K562 (cell line): ENCODE results near the gene HLA-DOA. TPM values are rescaled to one million over a fixed set of nuclear protein-coding genes. Genes with fewer than 3 reads are reported as not detected.

Source experiments
- ATAC-seq: fragments of 200-7000 bp; cut with Tn5 transposase; 3 replicates; pipeline ENCODE4 v1.9.1; 2020; ENCODE audit warnings: moderate library complexity
- BruUV-seq: library from RNA; stranded (reverse); fragments of 400-500 nt; replicated peaks from 2 replicates; lab custom pipeline; 2021; lab: Mats Ljungman, UMichigan
- CTCF ChIA-PET: fragments of 300-600 bp; formaldehyde crosslinking; extraction: SDS; loops from one replicate; lab custom pipeline; 2021; ENCODE audit warnings: low intra/inter-chr PET ratio; lab: Yijun Ruan, JAX
- POLR2A ChIA-PET: fragments of 300-600, 350-650 bp; sonication (Branson Sonifier 250); formaldehyde crosslinking; extraction: SDS; loops from one replicate; lab custom pipeline; 2021; ENCODE audit warnings: antibody characterized with exemption, inconsistent platforms; lab: Yijun Ruan, JAX
- DNase-seq, 4 experiments: peaks; one replicate each; pipeline versions ENCODE4 v3.0.0 to v3.0.0-alpha.2; 2011 to 2018; ENCODE audit warnings: low spot score in 3 of 4, mixed read lengths in 3 of 4; ENCODE audit errors: extremely low read depth in 1 of 4
- FAIRE-seq: peaks from 2 replicates; lab custom pipeline; 2011; peaks lifted over from hg19 to GRCh38; lab: Jason Lieb, UNC
- H2AFZ ChIP-seq: 2 replicates; pipeline ENCODE4 v1.6.0; 2011; ENCODE audit warnings: low read depth, low read length, control low read depth, inconsistent platforms
- H3K27ac ChIP-seq: fragments of 200-600 bp; 3 replicates; pipeline ENCODE4 v1.8.0; 2011; ENCODE audit warnings: low read depth, mild to moderate bottlenecking, control low read depth, inconsistent platforms, low read length, moderate library complexity, mixed read lengths; ENCODE audit errors: extremely low read depth
- H3K27me3 ChIP-seq, 2 experiments: fragments of 300-600 bp in 1 of 2; 2 replicates in 1 of 2; 3 replicates in 1 of 2; pipeline versions ENCODE4 v1.6.0 to v1.8.0; 2011; ENCODE audit warnings: inconsistent platforms in 2 of 2, low read length in 2 of 2, mild to moderate bottlenecking in 1 of 2, mixed read lengths in 1 of 2, moderate library complexity in 1 of 2; ENCODE audit not compliant: control insufficient read depth in 2 of 2, insufficient read depth in 2 of 2
- H3K36me3 ChIP-seq: fragments of 300-600 bp; 3 replicates; pipeline ENCODE4 v1.8.0; 2011; ENCODE audit warnings: mild to moderate bottlenecking, low read length, inconsistent platforms; ENCODE audit not compliant: control insufficient read depth, insufficient read depth
- H3K4me1 ChIP-seq, 2 experiments: fragments of 200-600 bp in 1 of 2; replicated peaks in 1 of 2; 2 replicates in 1 of 2; 3 replicates in 1 of 2; pipeline versions ENCODE4 v1.5.1 to v1.8.0; 2011; ENCODE audit warnings: inconsistent platforms in 2 of 2, low read length in 2 of 2, mild to moderate bottlenecking in 1 of 2, mixed read lengths in 1 of 2, moderate library complexity in 1 of 2; ENCODE audit not compliant: control insufficient read depth in 2 of 2, insufficient read depth in 2 of 2
- H3K4me2 ChIP-seq: 2 replicates; pipeline ENCODE4 v1.6.1; 2011; ENCODE audit warnings: low read length, control low read depth, inconsistent platforms, mixed read lengths; ENCODE audit not compliant: insufficient read depth
- H3K4me3 ChIP-seq: fragments of 200-600 bp; sonication (generic), shearing (Covaris generic); 2 replicates; pipeline ENCODE4 v1.5.1; 2016; ENCODE audit warnings: control low read depth, inconsistent platforms
- H3K79me2 ChIP-seq: fragments of 200-600 bp; 3 replicates; pipeline ENCODE4 v1.8.0; 2011; ENCODE audit warnings: low read length, inconsistent platforms; ENCODE audit not compliant: control insufficient read depth, insufficient read depth
- H3K9ac ChIP-seq, 2 experiments: 2 replicates each; pipeline versions ENCODE4 v1.6.0 to v1.6.1; 2011; ENCODE audit warnings: low read depth in 2 of 2, low read length in 2 of 2, control low read depth in 1 of 2, inconsistent platforms in 1 of 2, mild to moderate bottlenecking in 1 of 2, mixed read lengths in 1 of 2; ENCODE audit not compliant: insufficient read depth in 1 of 2
- H3K9me1 ChIP-seq: one replicate; pipeline ENCODE4 v1.6.0; 2011; ENCODE audit warnings: inconsistent platforms, mild to moderate bottlenecking, low read length, moderate library complexity; ENCODE audit not compliant: control insufficient read depth, insufficient read depth
- H3K9me3 ChIP-seq: replicated peaks from 2 replicates; pipeline ENCODE4 v1.5.1; 2011; ENCODE audit warnings: low read depth, low read length, inconsistent platforms; ENCODE audit not compliant: control insufficient read depth, insufficient read depth
- H4K20me1 ChIP-seq: replicated peaks from 2 replicates; pipeline ENCODE4 v1.6.1; 2011; ENCODE audit warnings: low read length, inconsistent platforms, mixed read lengths; ENCODE audit not compliant: control insufficient read depth, insufficient read depth
- BRD9 ChIP-seq: fragments of 450-650 bp; IDR thresholded peaks from 2 replicates; pipeline ENCODE4 v1.6.1; 2018; ENCODE audit warnings: low read depth; ENCODE audit not compliant: partially characterized antibody
- RBFOX2 ChIP-seq: fragments of 200-400 bp; formaldehyde crosslinking; IDR thresholded peaks from 2 replicates; pipeline ENCODE4 v1.6.1; 2017; ENCODE audit warnings: low read depth, mild to moderate bottlenecking, low read length, moderate library complexity
- RBM34 ChIP-seq: fragments of 200-400 bp; formaldehyde crosslinking; IDR thresholded peaks from 2 replicates; pipeline ENCODE4 v1.6.1; 2018; ENCODE audit warnings: low read length, borderline replicate concordance; ENCODE audit not compliant: insufficient read depth
- TBP ChIP-seq: optimal IDR thresholded peaks from 2 replicates; pipeline ENCODE3; 2011; ENCODE audit warnings: low read depth, low read length, improper control_type of control experiment
- U2AF1 ChIP-seq: fragments of 200-400 bp; formaldehyde crosslinking; optimal IDR thresholded peaks from 2 replicates; pipeline ENCODE3; 2017; ENCODE audit warnings: mild to moderate bottlenecking, low read depth, low read length, moderate library complexity
- ZNF780A ChIP-seq: fragments of 250-450 bp; sonication (Bioruptor Pico); IDR thresholded peaks from 2 replicates; pipeline ENCODE4 v1.5.0; 2021; ENCODE audit warnings: mild to moderate bottlenecking
- WGBS: fragments of 100-300 bp; shearing (Covaris generic); methylation state at CpG from one replicate; pipeline ENCODE4 v1.1.6; 2016; ENCODE audit warnings: low coverage, mixed read lengths; ENCODE audit not compliant: insufficient coverage; ENCODE audit errors: missing lambda C conversion rate; 5-methylcytosine and 5-hydroxymethylcytosine counted together
- in situ Hi-C: fragments of 300-500 bp; cut with MboI; formaldehyde crosslinking; loops from 4 replicates; pipeline ENCODE4 v1.15.0; 2018; ENCODE audit warnings: inconsistent platforms, mixed read lengths
- intact Hi-C: fragments of 100-400 bp; cut with micrococcal nuclease; formaldehyde crosslinking; loops from 2 replicates; pipeline ENCODE4 v1.14.2; 2022
- polyA plus RNA-seq, 8 experiments: library from polyadenylated mRNA; depleted of rRNA in 4 of 8; stranded (reverse) in 5 of 8; unstranded in 3 of 8; fragments of >200 nt; fragmentation: Nextera tagmentation in 2 of 8; fragmentation: Illumina TruSeq in 1 of 8; extraction: Ambion mirVana in 2 of 8; extraction: Trizol in 1 of 8; gene quantifications; 2 replicates each; pipeline versions ENCODE4 v1.2.1 to v1.2.3, GENCODE V29; 2011 to 2014; ENCODE audit warnings: inconsistent platforms in 1 of 8, missing spikeins in 1 of 8
- total RNA-seq, 7 experiments: library from RNA; depleted of rRNA in 6 of 7; stranded (reverse); fragments of >200 nt in 6 of 7; fragmentation: Illumina TruSeq in 2 of 7; extraction: Trizol in 2 of 7; gene quantifications; 2 replicates each; pipeline versions ENCODE4 v1.2.1 to v1.2.3, GENCODE V29; 2011 to 2021; ENCODE audit warnings: low replicate concordance in 1 of 7
- TF ChIP-seq, protein P1 (sequence below), 2 experiments: fragments of 450-650 bp; formaldehyde crosslinking in 1 of 2; IDR thresholded peaks; 2 replicates each; pipeline versions ENCODE4 v1.4.0 to v1.6.1; 2014 to 2020; ENCODE audit warnings: mild to moderate bottlenecking in 2 of 2, borderline replicate concordance in 1 of 2, low read depth in 1 of 2
- TF ChIP-seq, protein P2 (sequence below): sonication (generic); formaldehyde crosslinking; IDR thresholded peaks from 2 replicates; pipeline ENCODE4 v1.8.0; 2022; ENCODE audit warnings: mild to moderate bottlenecking, low read depth, missing genetic modification reagents
- TF ChIP-seq, protein P3 (sequence below), 2 experiments: fragments of 450-650 bp in 1 of 2; sonication (generic) in 1 of 2; formaldehyde crosslinking; conservative IDR thresholded peaks; 2 replicates each; pipeline versions ENCODE4 v1.4.0 to v1.8.1; 2020 to 2022; ENCODE audit warnings: mild to moderate bottlenecking in 1 of 2, missing genetic modification reagents in 1 of 2

The HLA-DOA gene
- total and polyA plus RNA-seq, 9 of the 15 experiments (the other 6 are each of a cell fraction or from before 2014, with no cell fraction given) = 0.07 TPM; not detected in 8

DNA sequence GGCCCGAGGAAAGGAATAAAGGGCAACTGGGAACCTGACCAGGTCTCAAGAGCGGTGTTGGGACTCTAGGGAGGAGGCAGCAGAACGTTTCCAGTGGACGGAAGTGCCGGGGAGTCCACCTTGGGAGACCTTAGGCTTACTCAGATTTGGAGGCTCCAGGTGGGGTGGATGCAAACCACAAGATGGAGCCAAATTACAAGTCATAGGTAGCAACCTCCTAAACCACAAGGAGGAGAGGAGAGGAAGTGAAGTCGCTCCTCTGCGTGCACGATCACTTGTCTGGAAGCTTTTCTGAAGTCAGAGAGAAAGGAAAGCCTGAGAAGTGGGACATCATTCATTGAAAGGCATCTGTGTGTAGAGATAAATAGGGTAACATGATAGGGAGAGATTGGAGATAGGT, 9.3 kb downstream of the HLA-DOA start (continued):
- TF ChIP-seq, protein P1, sequence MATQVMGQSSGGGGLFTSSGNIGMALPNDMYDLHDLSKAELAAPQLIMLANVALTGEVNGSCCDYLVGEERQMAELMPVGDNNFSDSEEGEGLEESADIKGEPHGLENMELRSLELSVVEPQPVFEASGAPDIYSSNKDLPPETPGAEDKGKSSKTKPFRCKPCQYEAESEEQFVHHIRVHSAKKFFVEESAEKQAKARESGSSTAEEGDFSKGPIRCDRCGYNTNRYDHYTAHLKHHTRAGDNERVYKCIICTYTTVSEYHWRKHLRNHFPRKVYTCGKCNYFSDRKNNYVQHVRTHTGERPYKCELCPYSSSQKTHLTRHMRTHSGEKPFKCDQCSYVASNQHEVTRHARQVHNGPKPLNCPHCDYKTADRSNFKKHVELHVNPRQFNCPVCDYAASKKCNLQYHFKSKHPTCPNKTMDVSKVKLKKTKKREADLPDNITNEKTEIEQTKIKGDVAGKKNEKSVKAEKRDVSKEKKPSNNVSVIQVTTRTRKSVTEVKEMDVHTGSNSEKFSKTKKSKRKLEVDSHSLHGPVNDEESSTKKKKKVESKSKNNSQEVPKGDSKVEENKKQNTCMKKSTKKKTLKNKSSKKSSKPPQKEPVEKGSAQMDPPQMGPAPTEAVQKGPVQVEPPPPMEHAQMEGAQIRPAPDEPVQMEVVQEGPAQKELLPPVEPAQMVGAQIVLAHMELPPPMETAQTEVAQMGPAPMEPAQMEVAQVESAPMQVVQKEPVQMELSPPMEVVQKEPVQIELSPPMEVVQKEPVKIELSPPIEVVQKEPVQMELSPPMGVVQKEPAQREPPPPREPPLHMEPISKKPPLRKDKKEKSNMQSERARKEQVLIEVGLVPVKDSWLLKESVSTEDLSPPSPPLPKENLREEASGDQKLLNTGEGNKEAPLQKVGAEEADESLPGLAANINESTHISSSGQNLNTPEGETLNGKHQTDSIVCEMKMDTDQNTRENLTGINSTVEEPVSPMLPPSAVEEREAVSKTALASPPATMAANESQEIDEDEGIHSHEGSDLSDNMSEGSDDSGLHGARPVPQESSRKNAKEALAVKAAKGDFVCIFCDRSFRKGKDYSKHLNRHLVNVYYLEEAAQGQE (IDR thresholded peaks at IDR 0.05; ENCODE audit: borderline replicate concordance) = peak; percentile 51; the same call in 1 of the 2 replicates
- TF ChIP-seq, protein P1 (CRISPR knock-in tag; IDR thresholded peaks at IDR 0.05; ENCODE audit: low read depth) = no peak

DNA sequence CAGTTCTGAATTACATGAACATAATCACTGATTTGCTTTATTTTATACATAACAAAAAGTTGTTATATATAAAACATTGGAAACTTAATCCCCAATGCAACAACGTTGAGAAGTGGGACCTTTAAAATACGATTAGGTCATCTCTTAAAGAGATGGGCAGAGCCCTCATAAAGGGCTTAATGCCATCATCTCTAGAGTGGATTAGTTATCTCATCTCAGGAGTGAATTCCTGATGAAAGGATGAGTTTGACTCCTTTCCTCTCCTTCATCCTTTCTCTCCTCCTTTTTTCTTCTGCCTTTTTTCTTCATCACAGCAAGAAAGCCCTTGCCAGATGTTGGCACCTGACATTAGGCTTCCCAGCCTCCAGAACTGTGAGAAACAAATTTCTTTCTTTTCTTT, 13.9 kb downstream of the HLA-DOA start:
- no peak for FAIRE-seq
- H3K27me3 ChIP-seq = peaks cover under 1 to 6% of the 10 kb centered on the region in 2 experiments
- H3K4me2 ChIP-seq = no peak overlapping the region
- no peaks in the 10 kb centered on the region for H3K9me1 ChIP-seq
- BruUV-seq = no TSS peak
- no peaks in the 10 kb centered on the region for H3K9me3 ChIP-seq
- H3K36me3 ChIP-seq = no peaks in the 10 kb centered on the region
- ATAC-seq = no peak
- H2AFZ ChIP-seq = no peak overlapping the region
- no peak for DNase-seq
- H3K4me3 ChIP-seq = no peak overlapping the region
- no peak overlapping the region for H3K9ac ChIP-seq
- intact Hi-C loops (no loop called here), in situ Hi-C loops (no loop called here)
- ChIA-PET CTCF (no interaction called here), POLR2A (interaction anchor here (0.7 kb wide), 1 partner anchor 23 kb away, joined by 3 read pairs; no protein-coding TSS in a partner anchor)
- no peak overlapping the region for H3K27ac ChIP-seq
- no peaks in the 10 kb centered on the region for H3K4me1 ChIP-seq
- no peaks in the 10 kb centered on the region for H4K20me1 ChIP-seq
- no peaks in the 10 kb centered on the region for H3K79me2 ChIP-seq
- 3% methylated on average over 2 of the region's 2 CpGs for WGBS
- no peak for TF ChIP-seq U2AF1
- TF ChIP-seq RBM34 = no peak
- no peak for TF ChIP-seq BRD9
- TF ChIP-seq, protein P2, sequence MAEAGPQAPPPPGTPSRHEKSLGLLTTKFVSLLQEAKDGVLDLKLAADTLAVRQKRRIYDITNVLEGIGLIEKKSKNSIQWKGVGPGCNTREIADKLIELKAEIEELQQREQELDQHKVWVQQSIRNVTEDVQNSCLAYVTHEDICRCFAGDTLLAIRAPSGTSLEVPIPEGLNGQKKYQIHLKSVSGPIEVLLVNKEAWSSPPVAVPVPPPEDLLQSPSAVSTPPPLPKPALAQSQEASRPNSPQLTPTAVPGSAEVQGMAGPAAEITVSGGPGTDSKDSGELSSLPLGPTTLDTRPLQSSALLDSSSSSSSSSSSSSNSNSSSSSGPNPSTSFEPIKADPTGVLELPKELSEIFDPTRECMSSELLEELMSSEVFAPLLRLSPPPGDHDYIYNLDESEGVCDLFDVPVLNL = no peak
- TF ChIP-seq, protein P3, sequence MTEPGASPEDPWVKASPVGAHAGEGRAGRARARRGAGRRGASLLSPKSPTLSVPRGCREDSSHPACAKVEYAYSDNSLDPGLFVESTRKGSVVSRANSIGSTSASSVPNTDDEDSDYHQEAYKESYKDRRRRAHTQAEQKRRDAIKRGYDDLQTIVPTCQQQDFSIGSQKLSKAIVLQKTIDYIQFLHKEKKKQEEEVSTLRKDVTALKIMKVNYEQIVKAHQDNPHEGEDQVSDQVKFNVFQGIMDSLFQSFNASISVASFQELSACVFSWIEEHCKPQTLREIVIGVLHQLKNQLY (CRISPR knock-in tag; conservative IDR thresholded peaks at IDR 0.05) = no peak
- no peak for TF ChIP-seq TBP
- TF ChIP-seq ZNF780A (CRISPR knock-in tag) = no peak
- no peak for TF ChIP-seq RBFOX2
